BE2C (cell line): ENCODE data around the gene FZR1.
A peak's percentile ranks its signal among the peaks of the same experiment; 100 is the strongest.

Experiments
- DNase-seq: peaks from one replicate; pipeline ENCODE4 v3.0.0-alpha.2; 2020
- H3K27me3 ChIP-seq: fragments of 250-450 bp; sonication (Bioruptor Pico); 2 replicates; pipeline ENCODE4 v1.5.1; 2020; ENCODE audit warnings: mild to moderate bottlenecking
- H3K36me3 ChIP-seq: fragments of 250-450 bp; sonication (Bioruptor Pico); 2 replicates; pipeline ENCODE4 v1.5.1; 2020; ENCODE audit warnings: mild to moderate bottlenecking
- H3K4me1 ChIP-seq: fragments of 250-450 bp; sonication (Bioruptor Pico); 2 replicates; pipeline ENCODE4 v1.5.1; 2020
- H3K4me3 ChIP-seq: 2 replicates; pipeline ENCODE4 v1.5.1; 2011; ENCODE audit warnings: low read depth, low read length
- H3K9me3 ChIP-seq: fragments of 250-450 bp; sonication (Bioruptor Pico); 2 replicates; pipeline ENCODE4 v1.5.1; 2020
- CTCF ChIP-seq: IDR thresholded peaks from 2 replicates; pipeline ENCODE4 v1.5.1; 2012; ENCODE audit warnings: mild to moderate bottlenecking, low read depth, low read length

Gene FZR1

GRCh38 chr19:3477506-3477905, 28.6 kb upstream of the FZR1 start:
- Histone ChIP-seq H3K27me3 (peaks cover 19% of the 10 kb centered on the region), H3K9me3 (no peaks in the 10 kb centered on the region), H3K36me3 (no peaks in the 10 kb centered on the region), H3K4me1 (no peaks in the 10 kb centered on the region), H3K4me3 (no peak overlapping the region)
- TF ChIP-seq CTCF, result no peak
- no peak for DNase-seq

GRCh38 chr19:3477951-3478350, 28.2 kb upstream of the FZR1 start:
- Histone ChIP-seq H3K36me3 (no peaks in the 10 kb centered on the region), H3K4me3 (no peak overlapping the region), H3K27me3 (peaks cover 23% of the 10 kb centered on the region), H3K9me3 (no peaks in the 10 kb centered on the region), H3K4me1 (no peaks in the 10 kb centered on the region)
- no peak for DNase-seq
- no peak for TF ChIP-seq CTCF

GRCh38 chr19:3478409-3479176, 27.5 kb upstream of the FZR1 start:
- no peak for DNase-seq
- Histone ChIP-seq H3K27me3 (peaks cover 30% of the 10 kb centered on the region), H3K9me3 (no peaks in the 10 kb centered on the region), H3K36me3 (no peaks in the 10 kb centered on the region), H3K4me3 (no peak overlapping the region), H3K4me1 (no peaks in the 10 kb centered on the region)
- TF ChIP-seq CTCF, result no peak

GRCh38 chr19:3479177-3479833, 26.8 kb upstream of the FZR1 start:
- Histone ChIP-seq H3K4me3 (no peak overlapping the region), H3K9me3 (no peaks in the 10 kb centered on the region), H3K4me1 (no peaks in the 10 kb centered on the region), H3K27me3 (peaks cover 37% of the 10 kb centered on the region), H3K36me3 (no peaks in the 10 kb centered on the region)
- TF ChIP-seq CTCF, result no peak
- peak; percentile 63 for DNase-seq

DNA sequence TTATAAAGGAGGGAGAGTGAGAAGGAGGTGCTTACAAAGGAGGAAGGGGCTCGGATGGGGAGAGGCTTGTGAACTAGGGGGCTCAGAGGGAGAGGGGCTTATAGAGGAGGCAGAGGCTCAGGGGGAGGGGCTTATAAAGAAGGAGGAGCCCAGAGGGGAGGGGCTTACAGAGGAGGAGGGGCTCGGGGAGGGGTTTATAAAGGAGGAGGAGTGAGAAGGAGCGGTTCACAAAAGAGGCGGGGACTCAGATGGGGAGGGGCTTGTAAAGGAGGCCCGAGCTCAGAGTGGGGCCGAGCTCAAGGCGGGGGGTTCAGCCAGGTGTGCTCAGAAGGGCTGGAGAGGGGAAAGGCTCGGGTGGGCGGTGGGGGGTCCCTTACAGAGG, 26.3 kb upstream of the FZR1 start:
- Histone ChIP-seq H3K4me1 (no peaks in the 10 kb centered on the region), H3K9me3 (no peaks in the 10 kb centered on the region), H3K27me3 (peaks cover 40% of the 10 kb centered on the region), H3K4me3 (no peak overlapping the region), H3K36me3 (no peaks in the 10 kb centered on the region)
- TF ChIP-seq CTCF, result no peak
- peak; percentile 67 for DNase-seq
